Stimulated activated CD8-positive, alpha-beta memory T cell treated with anti-CD3 and anti-CD28 coated beads, Interleukin-12 subunit alpha, Interleukin-12 subunit beta, amount 100 ng/mL, for 4 hours (primary cell): Measurements from ENCODE around the gene FAM186B.

Source experiments
- DNase-seq: peaks from one replicate; pipeline ENCODE4 v3.0.0-alpha.2; 2020; ENCODE audit warnings: low read depth

The FAM186B gene

GRCh38 chr12:49609059-49609874, 3.8 kb upstream of the FAM186B start:
- DNase-seq: no peak

DNA sequence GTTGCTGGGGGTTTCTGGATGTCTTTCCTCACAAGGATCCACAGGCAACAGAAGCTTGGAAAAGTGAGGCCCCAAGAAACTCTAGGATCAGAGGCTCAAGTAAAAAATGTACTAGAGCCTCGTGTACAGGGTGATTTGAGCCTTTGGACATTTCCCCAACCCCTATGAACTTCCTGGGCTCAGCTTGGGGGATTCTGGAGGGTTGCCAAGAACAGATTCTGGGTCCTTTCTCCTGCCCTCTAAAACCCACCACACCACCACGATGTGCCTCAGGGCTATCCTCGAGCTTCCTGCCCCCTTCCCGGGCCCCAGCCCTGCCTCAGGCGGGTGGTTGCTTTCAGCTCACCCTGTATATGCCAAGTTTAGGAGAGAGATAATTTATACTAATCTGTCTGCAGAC, 583 bp downstream of the FAM186B start:
- no peak for DNase-seq

DNA sequence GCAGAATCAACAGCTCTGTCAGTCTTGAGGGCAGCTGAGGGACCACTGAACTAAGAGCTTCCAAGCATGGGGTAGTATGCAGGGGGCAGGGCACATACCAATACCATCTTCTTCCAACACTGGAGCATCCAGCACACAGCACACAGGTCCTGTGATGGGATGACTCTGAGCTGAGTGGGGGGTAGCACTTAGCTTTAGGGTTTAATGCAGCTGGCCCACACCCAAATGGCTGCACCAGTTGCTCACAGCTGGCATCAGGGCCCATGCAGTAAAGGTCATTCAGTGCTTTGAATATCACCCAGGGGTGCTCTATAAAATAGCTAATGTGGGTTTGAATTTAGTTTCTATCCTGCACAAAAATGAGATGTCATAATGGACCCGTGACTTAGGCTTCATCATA, 1.7 kb downstream of the FAM186B start:
- DNase-seq: no peak

DNA sequence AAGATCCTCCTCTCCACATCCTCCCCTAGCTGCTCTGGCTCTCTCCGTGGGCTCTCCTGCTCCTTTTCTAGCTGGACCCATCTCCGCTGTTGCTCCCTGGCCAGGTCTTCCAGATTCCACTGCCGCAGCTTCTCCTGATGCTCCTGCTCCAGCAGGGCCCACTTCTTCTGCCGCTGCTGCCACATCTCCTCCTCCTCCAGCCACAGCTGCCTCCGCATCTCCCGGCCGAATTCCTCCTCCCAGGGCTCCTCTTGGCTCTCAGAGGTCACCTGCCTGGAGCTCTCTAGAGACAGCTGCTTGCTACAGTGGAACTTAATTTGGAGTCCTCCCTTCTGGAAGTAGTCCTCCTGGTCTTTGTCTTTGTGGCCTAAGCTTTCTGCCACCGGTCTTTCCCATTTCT, 5.5 kb downstream of the FAM186B start:
- DNase-seq: no peak

DNA sequence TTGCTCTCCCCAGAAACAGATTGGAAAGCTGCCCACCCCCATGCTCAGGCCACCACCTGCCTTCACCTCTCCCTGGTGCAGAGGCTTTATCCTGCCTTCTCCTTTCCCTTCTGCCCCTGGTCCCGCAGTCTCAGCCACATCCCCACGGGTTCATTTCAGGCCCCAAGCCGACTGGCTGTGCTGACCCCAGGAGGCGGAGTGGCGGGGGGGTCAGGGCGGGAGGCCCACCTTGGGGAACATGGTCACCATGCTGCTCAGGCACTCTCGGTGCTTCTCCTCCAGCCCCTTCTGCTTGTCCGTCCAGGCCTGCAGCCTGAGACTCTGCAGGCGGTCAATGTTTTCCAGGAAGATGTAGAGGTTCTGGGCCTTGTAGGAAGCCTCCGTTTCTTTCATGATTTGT, 6.9 kb downstream of the FAM186B start:
- no peak for DNase-seq

DNA sequence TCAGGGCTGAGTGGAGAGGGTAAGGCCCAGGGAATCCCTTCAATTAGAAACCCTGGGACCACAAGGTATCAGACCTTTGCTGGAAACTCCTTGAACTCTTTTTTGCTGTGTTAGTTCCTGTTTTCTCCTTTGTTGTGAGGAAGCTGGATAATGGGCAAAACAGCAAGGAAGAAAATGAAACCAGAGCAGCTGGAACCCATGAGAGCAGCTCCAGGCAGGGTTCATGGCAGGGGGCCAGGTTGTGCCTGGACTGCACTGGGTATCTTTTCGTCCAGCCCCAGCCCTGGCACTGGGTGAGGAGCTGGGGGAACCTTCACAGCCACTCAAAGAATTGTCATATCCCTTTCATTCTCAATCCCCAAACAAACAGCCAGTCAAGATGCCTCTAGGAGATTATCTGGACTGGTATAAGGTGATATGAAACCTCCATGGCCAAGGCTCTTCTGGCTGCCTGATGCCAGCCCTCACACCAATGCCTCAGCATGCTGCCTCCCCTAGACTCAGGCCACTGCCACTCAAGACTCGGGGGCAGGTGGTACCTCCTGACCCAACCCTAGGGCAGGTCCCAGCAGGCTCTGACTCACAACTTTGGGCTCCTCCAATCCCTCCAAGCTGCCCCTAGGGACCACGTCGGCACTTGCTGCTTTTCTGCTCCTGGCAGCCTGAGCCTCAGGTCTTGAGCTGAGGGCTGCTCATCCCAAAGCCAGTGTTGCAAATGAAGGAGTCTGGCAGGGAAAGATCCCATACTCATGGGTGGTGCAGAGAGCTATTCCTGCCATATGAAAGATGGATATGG, 16.5 kb downstream of the FAM186B start:
- no peak for DNase-seq

DNA sequence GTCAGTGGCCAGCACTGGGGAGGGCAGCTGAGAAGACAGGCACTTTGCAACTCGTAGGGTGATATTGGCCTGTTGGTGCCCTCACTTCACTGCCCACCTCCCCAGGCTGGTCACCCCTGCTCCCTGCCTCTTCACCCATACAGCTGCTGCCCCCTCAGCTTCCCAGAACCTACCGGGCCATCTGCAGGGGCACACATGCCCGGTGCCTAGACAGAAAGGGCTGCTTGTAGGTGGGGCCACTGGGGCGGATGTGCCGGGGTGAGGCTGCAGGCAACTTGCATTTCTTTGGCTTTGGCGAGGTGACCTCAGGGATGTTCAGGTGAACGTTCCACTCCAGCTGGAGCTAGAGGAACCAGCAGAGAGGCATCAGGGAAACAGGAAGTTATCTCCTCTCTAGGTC, 17.2 kb downstream of the FAM186B start:
- DNase-seq: no peak

DNA sequence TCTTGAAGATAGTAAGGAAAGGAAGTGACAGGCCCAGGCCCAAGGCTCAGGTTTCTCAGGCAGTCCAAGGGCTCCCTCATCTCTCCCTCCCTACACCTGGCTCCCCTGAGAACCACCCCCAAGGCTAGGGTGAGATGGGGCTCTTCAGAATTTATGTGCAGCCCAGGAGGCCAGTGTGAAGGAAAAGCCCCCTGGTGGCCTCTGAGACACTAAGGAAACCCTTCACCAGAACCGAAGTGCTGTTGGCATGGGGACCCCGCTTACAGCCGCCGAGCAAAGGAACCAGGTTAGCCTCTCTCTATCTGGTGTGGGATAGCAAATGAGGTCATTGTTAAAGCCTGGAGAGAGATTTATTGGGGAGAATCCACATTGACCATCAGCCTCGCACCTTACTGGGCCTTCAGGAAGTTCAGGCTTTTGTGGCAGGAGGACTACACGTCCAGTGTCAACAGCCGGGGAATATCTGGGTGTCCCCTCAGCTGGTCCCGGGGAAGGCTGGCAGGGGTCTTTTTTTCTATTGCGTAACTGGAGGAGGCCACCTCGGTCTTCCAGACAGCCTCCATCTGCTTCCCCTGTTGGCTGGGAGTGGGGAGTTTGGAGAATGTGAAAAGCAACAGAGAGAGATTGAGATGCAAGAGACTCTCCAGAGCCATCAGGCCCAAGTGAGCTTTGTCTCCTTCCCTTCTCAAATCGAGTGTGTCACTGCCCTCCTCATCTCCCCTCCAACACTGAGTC, 18.1 kb downstream of the FAM186B start:
- no peak for DNase-seq

DNA sequence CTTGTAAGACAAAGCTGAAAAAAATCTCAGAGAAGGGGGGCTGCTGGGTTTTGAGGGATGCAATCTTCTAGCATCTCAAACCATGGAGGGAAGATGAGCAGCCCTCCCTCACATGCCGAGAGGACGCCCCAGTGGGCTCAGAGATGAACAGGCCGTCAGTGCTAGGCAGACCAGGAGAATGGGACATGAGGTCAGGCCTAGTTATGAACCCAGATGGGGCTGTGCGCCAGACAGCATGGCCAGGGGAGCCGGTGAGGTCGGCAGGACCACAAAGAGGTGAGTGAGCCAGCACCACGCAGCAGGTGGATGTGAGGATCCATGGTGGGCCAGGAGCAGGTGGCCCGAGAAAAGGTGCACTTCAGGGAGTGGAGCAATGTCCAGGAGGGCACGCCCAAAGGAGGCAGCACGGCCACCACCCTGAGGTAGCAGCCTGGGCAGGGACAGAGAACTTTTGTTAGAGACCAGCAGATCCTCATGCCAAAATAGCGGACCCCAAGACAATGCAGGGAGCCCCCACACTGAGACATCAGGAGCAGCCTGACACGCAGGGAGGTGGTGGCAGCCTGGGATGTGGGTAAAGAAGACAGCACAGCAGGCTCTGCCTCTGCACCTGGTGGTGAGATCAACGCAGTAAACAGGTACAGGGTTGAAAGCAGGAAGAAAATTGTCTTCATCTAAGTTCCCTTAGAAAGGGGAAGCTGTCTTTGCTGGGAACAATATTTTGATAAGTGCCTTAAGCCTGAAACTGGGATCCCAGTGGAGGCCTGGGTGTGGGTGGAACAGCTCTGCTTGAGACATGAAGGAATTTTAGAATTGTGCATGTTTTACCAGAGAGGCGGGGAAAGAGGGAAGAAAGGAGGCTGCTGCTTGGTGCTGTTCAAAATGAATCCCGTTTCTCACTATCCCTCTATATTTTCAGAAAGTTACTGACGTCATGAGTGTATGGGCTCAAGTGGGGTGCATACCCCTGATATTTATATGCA, 19.7 kb downstream of the FAM186B start:
- no peak for DNase-seq

GRCh38 chr12:49584591-49584990, 20.8 kb downstream of the FAM186B start:
- DNase-seq: no peak

GRCh38 chr12:49583366-49584094, 21.9 kb downstream of the FAM186B start:
- no peak for DNase-seq

- DNase-seq: no peak
Observed at GRCh38 chr12:49582850-49583249, 22.6 kb downstream of the FAM186B start.

- no peak for DNase-seq
Observed at GRCh38 chr12:49582201-49582600, 23.2 kb downstream of the FAM186B start.

DNA sequence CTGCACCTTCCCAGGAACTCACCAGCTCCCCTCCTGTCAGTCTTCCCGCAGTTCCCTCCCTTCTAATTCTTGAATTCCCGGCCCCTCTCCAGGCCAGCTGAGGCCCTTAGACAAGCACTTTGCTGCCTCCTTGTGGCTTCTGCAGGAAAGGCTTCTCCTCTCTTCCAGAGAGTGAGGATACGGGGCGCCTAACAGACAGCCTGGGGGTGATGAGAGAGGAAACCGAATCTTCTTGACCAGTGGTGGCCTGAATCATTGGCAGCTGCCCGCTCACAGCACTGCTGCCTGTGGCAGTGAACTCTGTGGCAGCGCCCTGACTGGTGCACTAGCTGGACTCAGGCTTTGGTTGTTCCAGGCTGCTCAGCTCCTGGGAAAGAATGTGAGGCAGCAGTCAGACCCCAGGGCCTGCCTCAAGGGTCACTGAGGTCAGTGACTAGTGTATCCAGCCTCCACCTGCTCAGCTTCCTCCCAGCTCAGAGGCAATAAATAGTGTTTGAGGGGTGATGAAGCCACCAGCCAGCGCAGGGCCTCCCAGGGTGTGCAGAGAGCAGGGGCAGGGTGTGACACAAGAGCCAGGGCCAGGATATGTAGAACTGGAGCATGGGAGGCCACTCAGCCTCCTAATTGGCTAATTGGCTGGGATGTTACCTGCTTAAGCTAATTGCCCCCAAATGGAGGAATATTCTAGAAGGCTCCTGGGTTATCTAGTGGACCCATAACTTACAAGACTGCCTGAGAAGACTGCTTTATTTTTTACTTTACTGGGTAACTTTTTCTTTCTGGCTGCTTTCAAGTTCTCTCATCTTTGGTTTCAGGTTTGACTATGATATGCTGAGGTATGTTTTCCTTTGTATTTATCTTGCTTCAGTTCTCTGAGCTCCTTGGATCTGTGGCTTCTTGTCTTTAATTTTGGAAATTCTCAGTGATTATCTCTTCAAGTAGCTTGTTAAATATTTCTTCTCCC, 24.6 kb downstream of the FAM186B start:
- peak; percentile 9 for DNase-seq

GRCh38 chr12:49578471-49579112, 26.8 kb downstream of the FAM186B start:
- DNase-seq: no peak

DNA sequence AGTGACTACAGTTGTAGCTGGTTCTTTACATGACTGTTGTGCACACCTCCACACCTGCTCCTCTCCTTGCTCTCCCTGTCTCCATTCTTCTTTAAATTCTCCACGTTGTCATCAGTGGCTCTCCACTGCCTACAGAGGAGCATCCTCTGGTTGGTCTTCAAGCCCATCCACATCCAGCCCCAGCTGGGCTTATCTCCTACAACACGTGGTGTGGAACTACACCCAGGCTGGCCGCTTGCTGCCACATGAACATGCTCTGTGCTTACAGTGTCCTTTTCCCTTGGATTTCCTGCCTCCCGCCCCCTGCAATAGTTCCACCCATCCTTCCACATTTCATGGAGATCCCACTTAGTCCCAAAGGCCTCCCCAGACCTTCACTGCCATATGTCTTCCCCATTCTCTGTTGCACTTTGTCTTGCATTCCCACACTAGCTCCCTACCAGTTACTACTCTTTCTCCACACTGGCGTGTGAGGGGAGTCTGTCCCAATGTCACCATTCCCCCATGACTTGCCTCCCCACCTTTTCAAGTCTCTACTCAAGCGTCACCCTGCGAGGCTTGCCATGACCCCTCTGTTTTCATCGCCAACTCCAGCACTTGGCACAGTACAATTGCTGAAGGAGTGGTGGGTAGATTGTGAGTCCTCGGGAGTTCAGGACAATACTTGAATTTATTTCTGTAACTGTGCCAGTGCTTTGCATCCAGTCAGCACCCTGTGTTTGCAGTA, 27.7 kb downstream of the FAM186B start:
- no peak for DNase-seq

DNA sequence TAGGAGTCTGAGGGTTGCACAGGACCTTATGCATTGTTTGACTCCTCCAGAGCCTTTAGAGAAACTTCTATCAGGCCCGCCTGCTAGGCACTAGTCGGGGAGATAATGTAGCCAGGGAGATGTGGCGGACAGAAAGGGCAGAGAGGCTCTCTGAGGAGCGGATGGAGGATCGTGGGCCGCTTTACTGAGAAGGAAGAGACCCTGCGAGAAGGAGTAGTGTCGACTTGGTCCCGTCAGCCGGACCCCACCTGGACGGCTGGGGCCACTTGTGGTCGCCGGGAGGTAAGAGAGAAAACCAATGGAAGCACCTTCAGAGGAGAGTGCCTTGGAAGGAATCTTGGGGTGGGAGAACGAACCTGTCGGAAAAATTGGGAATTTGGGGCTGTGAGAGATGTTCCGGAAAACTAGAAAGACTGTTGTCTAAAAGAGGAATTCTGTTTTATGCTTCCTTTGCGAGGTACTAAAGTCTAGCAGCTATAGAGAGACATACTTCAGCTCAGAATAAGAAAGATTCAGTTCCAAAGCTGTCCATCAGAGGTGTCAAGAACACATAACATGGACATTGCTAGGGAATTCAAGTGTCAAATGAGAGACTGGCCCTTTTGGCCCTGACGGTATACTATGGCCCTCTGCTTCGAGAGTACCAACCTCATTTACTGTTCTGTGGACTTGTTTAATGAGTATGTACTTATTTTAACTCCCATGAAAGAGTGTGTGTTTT, 36.8 kb downstream of the FAM186B start:
- no peak for DNase-seq
